HG03139 (cell line): ENCODE results near the gene ANTXR1.

Source experiments
- ATAC-seq: cut with Tn5 transposase; IDR thresholded peaks from one replicate; pipeline ENCODE4 v1.9.1; 2021; ENCODE audit not compliant: unreplicated experiment

ANTXR1 gene

GRCh38 chr2:69067866-69068265 is 54.9 kb downstream of the ANTXR1 start:
- no peak for ATAC-seq

- ATAC-seq, result no peak
Measured at GRCh38 chr2:69070969-69071368, 58.0 kb downstream of the ANTXR1 start.

- ATAC-seq, result no peak
Measured at GRCh38 chr2:69073928-69074570, 61.1 kb downstream of the ANTXR1 start.

GRCh38 chr2:69074918-69075317 is 61.9 kb downstream of the ANTXR1 start:
- no peak for ATAC-seq

- no peak for ATAC-seq
Measured at GRCh38 chr2:69075486-69075885, 62.5 kb downstream of the ANTXR1 start.

- ATAC-seq, result no peak
Measured at GRCh38 chr2:69076601-69077000, 63.6 kb downstream of the ANTXR1 start.

GRCh38 chr2:69077252-69077950 is 64.4 kb downstream of the ANTXR1 start:
- no peak for ATAC-seq

- no peak for ATAC-seq
Measured at GRCh38 chr2:69080071-69080470, 67.1 kb downstream of the ANTXR1 start.

GRCh38 chr2:69081001-69081580 is 68.1 kb downstream of the ANTXR1 start:
- ATAC-seq, result no peak

- no peak for ATAC-seq
Measured at GRCh38 chr2:69081757-69082156, 68.8 kb downstream of the ANTXR1 start.

- ATAC-seq, result no peak
Measured at GRCh38 chr2:69082430-69082997, 69.5 kb downstream of the ANTXR1 start.

GRCh38 chr2:69083235-69083748 is 70.3 kb downstream of the ANTXR1 start:
- no peak for ATAC-seq

GRCh38 chr2:69084492-69084891 is 71.5 kb downstream of the ANTXR1 start:
- ATAC-seq, result no peak

GRCh38 chr2:69086466-69086865 is 73.5 kb downstream of the ANTXR1 start:
- no peak for ATAC-seq

- ATAC-seq, result no peak
Measured at GRCh38 chr2:69087211-69087911, 74.4 kb downstream of the ANTXR1 start.

GRCh38 chr2:69087912-69088240 is 74.9 kb downstream of the ANTXR1 start:
- ATAC-seq, result no peak

- no peak for ATAC-seq
Measured at GRCh38 chr2:69088466-69088865, 75.5 kb downstream of the ANTXR1 start.

- no peak for ATAC-seq
Measured at GRCh38 chr2:69089266-69089665, 76.3 kb downstream of the ANTXR1 start.

GRCh38 chr2:69089998-69090397 is 77.0 kb downstream of the ANTXR1 start:
- no peak for ATAC-seq

GRCh38 chr2:69090820-69091219 is 77.8 kb downstream of the ANTXR1 start:
- no peak for ATAC-seq

GRCh38 chr2:69092857-69093256 is 79.9 kb downstream of the ANTXR1 start:
- ATAC-seq, result no peak
